OCI-LY1 (cell line): Measurements from ENCODE around the gene WNT6.

Experiments used
- H2AFZ ChIP-seq: fragments of 200-600 bp; sonication (generic), shearing (Covaris generic); 2 replicates; pipeline ENCODE4 v1.6.0; 2014; ENCODE audit warnings: antibody characterized with exemption, mild to moderate bottlenecking, low read length
- H3F3A ChIP-seq: fragments of 200-600 bp; sonication (generic), shearing (Covaris generic); 2 replicates; pipeline ENCODE4 v1.6.0; 2014; ENCODE audit warnings: mild to moderate bottlenecking, antibody characterized with exemption, low read length, moderate library complexity; ENCODE audit not compliant: insufficient read depth
- H3K27ac ChIP-seq: fragments of 200-600 bp; sonication (generic); 2 replicates; pipeline ENCODE4 v1.5.1; 2014; ENCODE audit warnings: low read length, mixed run types, mild to moderate bottlenecking, low read depth; ENCODE audit not compliant: poor library complexity, severe bottlenecking
- H3K27me3 ChIP-seq: fragments of 200-600 bp; sonication (generic); 2 replicates; pipeline ENCODE4 v1.6.0; 2014; ENCODE audit warnings: antibody characterized with exemption, mild to moderate bottlenecking, low read length, moderate library complexity; ENCODE audit not compliant: insufficient read depth
- H3K36me3 ChIP-seq: fragments of 200-600 bp; sonication (generic); 2 replicates; pipeline ENCODE4 v1.6.1; 2014; ENCODE audit warnings: mild to moderate bottlenecking, antibody characterized with exemption, low read length, moderate library complexity, mixed read lengths; ENCODE audit not compliant: insufficient read depth
- H3K4me1 ChIP-seq: fragments of 200-600 bp; sonication (generic); 2 replicates; pipeline ENCODE4 v1.5.1; 2014; ENCODE audit warnings: mild to moderate bottlenecking, low read length, moderate library complexity; ENCODE audit not compliant: insufficient read depth, severe bottlenecking
- H3K4me2 ChIP-seq: fragments of 200-600 bp; sonication (generic), shearing (Covaris generic); 2 replicates; pipeline ENCODE4 v1.6.1; 2014; ENCODE audit warnings: low read length
- H3K4me3 ChIP-seq: fragments of 200-600 bp; sonication (generic); 2 replicates; pipeline ENCODE4 v1.5.1; 2014; ENCODE audit warnings: low read length, low read depth, mild to moderate bottlenecking, mixed read lengths; ENCODE audit not compliant: poor library complexity, severe bottlenecking
- H3K79me2 ChIP-seq: fragments of 200-600 bp; shearing (Covaris generic); 2 replicates; pipeline ENCODE4 v1.6.1; 2016; ENCODE audit warnings: mixed run types, low read length, mixed read lengths; ENCODE audit not compliant: insufficient read depth
- H3K9ac ChIP-seq: fragments of 200-600 bp; sonication (generic), shearing (Covaris generic); 2 replicates; pipeline ENCODE4 v1.6.1; 2014; ENCODE audit warnings: mild to moderate bottlenecking, low read length, mixed read lengths
- H3K9me2 ChIP-seq: fragments of 200-600 bp; sonication (generic), shearing (Covaris generic); 2 replicates; pipeline ENCODE4 v1.6.1; 2014; ENCODE audit warnings: low read depth, mild to moderate bottlenecking, low read length, mixed read lengths
- H3K9me3 ChIP-seq: fragments of 200-600 bp; shearing (Covaris generic); 2 replicates; pipeline ENCODE4 v1.6.1; 2014; ENCODE audit warnings: low read length, mixed read lengths
- H4K20me1 ChIP-seq: fragments of 200-600 bp; sonication (generic), shearing (Covaris generic); 2 replicates; pipeline ENCODE4 v1.6.0; 2016; ENCODE audit warnings: mild to moderate bottlenecking, low read length; ENCODE audit not compliant: insufficient read depth
- CTCF ChIP-seq: fragments of 200-600 bp; sonication (generic), shearing (Covaris generic); IDR thresholded peaks from 2 replicates; pipeline ENCODE4 v1.5.1; 2017; ENCODE audit warnings: mild to moderate bottlenecking, antibody characterized with exemption, low read length, moderate library complexity, mixed read lengths
- EZH2 ChIP-seq: fragments of 200-600 bp; sonication (generic), shearing (Covaris generic); IDR thresholded peaks from 2 replicates; pipeline ENCODE4 v1.8.0; 2017; ENCODE audit warnings: borderline replicate concordance, mixed run types, mild to moderate bottlenecking, antibody characterized with exemption, low read length, moderate library complexity, mixed read lengths

Gene WNT6

GRCh38 chr2:218824004-218824403 is 35.6 kb upstream of the WNT6 start:
- Histone ChIP-seq H3K4me1 (no peaks in the 10 kb centered on the region), H3K4me3 (no peak overlapping the region), H3K9ac (no peak overlapping the region), H3F3A (no peaks in the 10 kb centered on the region), H2AFZ (no peak overlapping the region), H3K36me3 (no peaks in the 10 kb centered on the region), H3K9me2 (no peaks in the 10 kb centered on the region), H3K9me3 (no peaks in the 10 kb centered on the region), H4K20me1 (no peaks in the 10 kb centered on the region), H3K27ac (no peak overlapping the region), H3K4me2 (no peak overlapping the region), H3K79me2 (no peaks in the 10 kb centered on the region), H3K27me3 (no peaks in the 10 kb centered on the region; the same call in 1 of the 2 replicates)
- TF ChIP-seq CTCF (no peak), EZH2 (no peak)

GRCh38 chr2:218826791-218827190 is 32.8 kb upstream of the WNT6 start:
- Histone ChIP-seq H3K4me1 (no peaks in the 10 kb centered on the region), H3K4me2 (peak overlapping the region; percentile 18; the same call in 1 of the 2 replicates), H3F3A (no peaks in the 10 kb centered on the region), H3K27me3 (no peaks in the 10 kb centered on the region; the same call in 1 of the 2 replicates), H3K9me2 (no peaks in the 10 kb centered on the region), H3K9me3 (no peaks in the 10 kb centered on the region), H3K27ac (no peak overlapping the region), H3K9ac (no peak overlapping the region), H4K20me1 (no peaks in the 10 kb centered on the region), H3K79me2 (no peaks in the 10 kb centered on the region), H3K36me3 (no peaks in the 10 kb centered on the region), H2AFZ (no peak overlapping the region), H3K4me3 (no peak overlapping the region)
- no peak for TF ChIP-seq CTCF
- no peak for TF ChIP-seq EZH2

- H3K27ac ChIP-seq: no peak overlapping the region
- TF ChIP-seq CTCF: no peak
- TF ChIP-seq EZH2: no peak
- no peaks in the 10 kb centered on the region; the same call in 1 of the 2 replicates for H3K27me3 ChIP-seq
Observed at GRCh38 chr2:218827701-218828476, 31.7 kb upstream of the WNT6 start.

More at GRCh38 chr2:218827701-218828476, 31.7 kb upstream of the WNT6 start:
- Histone ChIP-seq H3K9me3 (no peaks in the 10 kb centered on the region), H3K4me2 (no peak overlapping the region), H3F3A (no peaks in the 10 kb centered on the region), H4K20me1 (no peaks in the 10 kb centered on the region), H3K4me1 (no peaks in the 10 kb centered on the region), H3K4me3 (no peak overlapping the region), H3K9ac (no peak overlapping the region), H2AFZ (no peak overlapping the region), H3K9me2 (no peaks in the 10 kb centered on the region), H3K79me2 (no peaks in the 10 kb centered on the region), H3K36me3 (no peaks in the 10 kb centered on the region)
